ENCODE results near the gene SLC38A10. TPM values are rescaled to one million over a fixed set of nuclear protein-coding genes. Genes with fewer than 3 reads are reported as not detected.

The SLC38A10 gene
- total and polyA plus RNA-seq, 8 donors = 72.8 to 190 (median 96.9) TPM

GRCh38 chr17:81251709-81252301 is 43.3 kb downstream of the SLC38A10 start:
- H3K27me3 ChIP-seq = no peaks in the 10 kb centered on the region
- H3K27ac ChIP-seq = no peak overlapping the region
- FAIRE-seq = no peak
- H3K4me3 ChIP-seq = no peak overlapping the region
- intact Hi-C loops (cut with DNase I) = loop anchor here in 2 of 3 donors (10.0 kb wide), 2 partner anchors 233 to 353 kb away; no protein-coding TSS in a partner anchor
- DNase-seq = peak in 2 of 6 donors; percentile 34 to 57
- no peak for TF ChIP-seq CTCF (IDR thresholded peaks at IDR 0.05)
- H3K9me3 ChIP-seq = no peaks in the 10 kb centered on the region
- no peaks in the 10 kb centered on the region for H3K4me1 ChIP-seq
- peaks cover 3 to 31% (median 8%) of the 10 kb centered on the region in 3 donors for H3K36me3 ChIP-seq
- WGBS, 2 donors = 87% methylated on average over 28 to 29 of the region's 29 CpGs
- ATAC-seq = peak in 2 of 4 donors; percentile 34 to 39

GRCh38 chr17:81251094-81251708 is 43.9 kb downstream of the SLC38A10 start:
- H3K27ac ChIP-seq = no peak overlapping the region
- no peak for TF ChIP-seq CTCF (IDR thresholded peaks at IDR 0.05)
- FAIRE-seq = no peak
- no peaks in the 10 kb centered on the region for H3K9me3 ChIP-seq
- no peaks in the 10 kb centered on the region for H3K27me3 ChIP-seq
- intact Hi-C loops (cut with DNase I) = loop anchor here in 2 of 3 donors (10.0 kb wide), 2 partner anchors 234 to 354 kb away; no protein-coding TSS in a partner anchor
- DNase-seq = peak in 2 of 6 donors; percentile 51 to 76
- no peaks in the 10 kb centered on the region for H3K4me1 ChIP-seq
- no peak overlapping the region for H3K4me3 ChIP-seq
- peaks cover 3 to 31% (median 8%) of the 10 kb centered on the region in 3 donors for H3K36me3 ChIP-seq
- peak in 2 of 4 donors; percentile 9 to 18 for ATAC-seq
- 80 to 82% methylated on average over 24 to 25 of the region's 25 CpGs for WGBS, 2 donors

GRCh38 chr17:81250286-81251093 is 44.6 kb downstream of the SLC38A10 start:
- intact Hi-C loops (cut with DNase I) = loop anchor here in 2 of 3 donors (10.0 kb wide), 2 partner anchors 234 to 354 kb away; no protein-coding TSS in a partner anchor
- peak in 3 of 6 donors; percentile 32 to 68 (median 46) for DNase-seq
- FAIRE-seq = no peak

More at GRCh38 chr17:81250286-81251093, 44.6 kb downstream of the SLC38A10 start:
- no peak for ATAC-seq
- no peak overlapping the region for H3K27ac ChIP-seq
- no peaks in the 10 kb centered on the region for H3K9me3 ChIP-seq
- 88 to 93% methylated on average over 25 to 31 of the region's 31 CpGs for WGBS, 2 donors
- peaks cover 3 to 31% (median 8%) of the 10 kb centered on the region in 3 donors for H3K36me3 ChIP-seq
- TF ChIP-seq CTCF (IDR thresholded peaks at IDR 0.05) = no peak
- no peaks in the 10 kb centered on the region for H3K4me1 ChIP-seq
- no peak overlapping the region for H3K4me3 ChIP-seq
- H3K27me3 ChIP-seq = no peaks in the 10 kb centered on the region
